Testis (tissue), 3 donors: Measurements from ENCODE around the gene PDGFRB. TPM values are rescaled to one million over a fixed set of nuclear protein-coding genes. Genes with fewer than 3 reads are reported as not detected.

ENCODE experiments used
- DNase-seq: peaks from one replicate; pipeline ENCODE4 v3.0.0-alpha.2; 2019
- H3K27ac ChIP-seq, 2 donors: fragments of 200-600 bp; sonication (generic); one replicate each; pipeline ENCODE4 v1.5.1; 2019
- H3K27me3 ChIP-seq: fragments of 200-600 bp; sonication (generic); one replicate; pipeline ENCODE4 v1.5.1; 2019
- H3K36me3 ChIP-seq: fragments of 200-600 bp; sonication (generic); one replicate; pipeline ENCODE4 v1.5.1; 2017; ENCODE audit warnings: low read depth; ENCODE audit errors: missing control alignments
- H3K4me1 ChIP-seq: fragments of 200-600 bp; sonication (generic); one replicate; pipeline ENCODE4 v1.5.1; 2019
- H3K4me3 ChIP-seq, 2 donors: fragments of 200-600 bp; sonication (generic); one replicate each; pipeline ENCODE4 v1.5.1; 2017 to 2019
- H3K9me3 ChIP-seq: fragments of 200-600 bp; sonication (generic); one replicate; pipeline ENCODE4 v1.5.1; 2017
- POLR2A ChIP-seq: fragments of 450-650 bp; IDR thresholded peaks from one replicate; pipeline ENCODE4 v1.6.1; 2017; ENCODE audit warnings: antibody characterized with exemption, mild to moderate bottlenecking, moderate library complexity
- WGBS, 2 donors: methylation state at CpG; one replicate each; pipeline ENCODE4 v1.1.5; 2018; 5-methylcytosine and 5-hydroxymethylcytosine counted together
- intact Hi-C: fragments of 100-400 bp; cut with DNase I; formaldehyde crosslinking; loops from one replicate; pipeline ENCODE4 v1.15.1; 2023; ENCODE audit warnings: low total_unique reads
- polyA plus RNA-seq: library from polyadenylated mRNA; stranded (reverse); fragments of 350-450 nt; fragmentation: Illumina TruSeq; extraction: RNeasy Lipid Tissue Mini Kit (QIAGEN cat#74804); gene quantifications from one replicate; pipeline ENCODE4 v1.2.3, GENCODE V29; 2014; ENCODE audit warnings: low read depth, low replicate concordance; ENCODE audit not compliant: insufficient read depth
- total RNA-seq, 2 donors: library from RNA; depleted of rRNA; stranded (reverse); fragments of >200 nt; gene quantifications; one replicate each; pipeline ENCODE4 v1.2.3, GENCODE V29; 2016
- TF ChIP-seq, protein P1 (sequence below), 3 experiments: fragments of 450-650 bp in 2 of 3; fragments of 200-600 bp in 1 of 3; sonication (generic) in 1 of 3; IDR thresholded peaks; one replicate each; pipeline ENCODE4 v1.5.1; 2016 to 2019; ENCODE audit warnings: antibody characterized with exemption in 3 of 3, mild to moderate bottlenecking in 2 of 3, moderate library complexity in 1 of 3

The PDGFRB gene
- total and polyA plus RNA-seq, 3 donors from 2014 or later: 61.6 to 87.0 (median 71.2) TPM

DNA sequence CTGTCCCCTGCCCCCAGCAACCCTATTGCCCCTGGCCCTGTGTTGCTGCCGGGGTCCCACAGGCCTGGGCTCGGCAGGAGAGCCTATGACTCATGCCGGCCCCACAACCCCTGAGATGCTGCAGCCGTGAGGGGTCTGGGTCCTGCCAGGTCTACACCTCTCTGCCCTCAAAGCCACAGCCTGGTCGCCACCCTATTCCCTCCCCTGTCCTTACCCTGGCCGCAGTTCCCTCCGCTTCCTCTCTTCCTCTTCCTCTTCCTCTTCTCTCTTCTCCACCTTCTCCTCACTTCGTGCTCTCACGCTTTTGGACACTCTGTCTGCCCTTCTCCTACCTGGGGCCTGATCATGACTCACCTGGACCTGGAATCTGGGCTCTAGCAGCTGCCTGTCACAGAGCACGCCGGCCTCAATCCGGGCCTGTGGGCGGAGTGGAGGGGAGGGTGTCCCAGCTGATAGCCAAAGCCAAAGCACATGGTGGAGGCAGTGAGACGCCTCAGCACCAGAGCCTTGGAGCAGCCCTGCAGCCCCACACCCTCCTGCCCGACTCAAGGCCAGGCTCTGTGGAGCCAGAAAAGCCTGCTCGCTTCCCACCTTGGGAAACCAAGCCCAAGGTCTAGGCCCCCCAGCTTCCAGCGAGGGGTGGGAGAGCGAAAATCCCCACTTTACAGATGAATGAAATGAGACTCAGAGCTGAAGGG is 42.4 kb downstream of the PDGFRB start:
- H3K4me3 ChIP-seq: no peak overlapping the region
- peaks cover 14% of the 10 kb centered on the region for H3K4me1 ChIP-seq
- DNase-seq: peak; percentile 42
- intact Hi-C loops: no loop called here
- no peak for TF ChIP-seq POLR2A
- TF ChIP-seq, protein P1, sequence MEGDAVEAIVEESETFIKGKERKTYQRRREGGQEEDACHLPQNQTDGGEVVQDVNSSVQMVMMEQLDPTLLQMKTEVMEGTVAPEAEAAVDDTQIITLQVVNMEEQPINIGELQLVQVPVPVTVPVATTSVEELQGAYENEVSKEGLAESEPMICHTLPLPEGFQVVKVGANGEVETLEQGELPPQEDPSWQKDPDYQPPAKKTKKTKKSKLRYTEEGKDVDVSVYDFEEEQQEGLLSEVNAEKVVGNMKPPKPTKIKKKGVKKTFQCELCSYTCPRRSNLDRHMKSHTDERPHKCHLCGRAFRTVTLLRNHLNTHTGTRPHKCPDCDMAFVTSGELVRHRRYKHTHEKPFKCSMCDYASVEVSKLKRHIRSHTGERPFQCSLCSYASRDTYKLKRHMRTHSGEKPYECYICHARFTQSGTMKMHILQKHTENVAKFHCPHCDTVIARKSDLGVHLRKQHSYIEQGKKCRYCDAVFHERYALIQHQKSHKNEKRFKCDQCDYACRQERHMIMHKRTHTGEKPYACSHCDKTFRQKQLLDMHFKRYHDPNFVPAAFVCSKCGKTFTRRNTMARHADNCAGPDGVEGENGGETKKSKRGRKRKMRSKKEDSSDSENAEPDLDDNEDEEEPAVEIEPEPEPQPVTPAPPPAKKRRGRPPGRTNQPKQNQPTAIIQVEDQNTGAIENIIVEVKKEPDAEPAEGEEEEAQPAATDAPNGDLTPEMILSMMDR (IDR thresholded peaks at IDR 0.05): no peak
- WGBS, 2 donors: 53 to 68% methylated on average over 13 to 18 of the region's 18 CpGs
- no peaks in the 10 kb centered on the region for H3K9me3 ChIP-seq
- no peaks in the 10 kb centered on the region for H3K36me3 ChIP-seq
- peak overlapping the region in 1 of 2 donors; percentile 74 for H3K27ac ChIP-seq
- H3K27me3 ChIP-seq: no peaks in the 10 kb centered on the region

DNA sequence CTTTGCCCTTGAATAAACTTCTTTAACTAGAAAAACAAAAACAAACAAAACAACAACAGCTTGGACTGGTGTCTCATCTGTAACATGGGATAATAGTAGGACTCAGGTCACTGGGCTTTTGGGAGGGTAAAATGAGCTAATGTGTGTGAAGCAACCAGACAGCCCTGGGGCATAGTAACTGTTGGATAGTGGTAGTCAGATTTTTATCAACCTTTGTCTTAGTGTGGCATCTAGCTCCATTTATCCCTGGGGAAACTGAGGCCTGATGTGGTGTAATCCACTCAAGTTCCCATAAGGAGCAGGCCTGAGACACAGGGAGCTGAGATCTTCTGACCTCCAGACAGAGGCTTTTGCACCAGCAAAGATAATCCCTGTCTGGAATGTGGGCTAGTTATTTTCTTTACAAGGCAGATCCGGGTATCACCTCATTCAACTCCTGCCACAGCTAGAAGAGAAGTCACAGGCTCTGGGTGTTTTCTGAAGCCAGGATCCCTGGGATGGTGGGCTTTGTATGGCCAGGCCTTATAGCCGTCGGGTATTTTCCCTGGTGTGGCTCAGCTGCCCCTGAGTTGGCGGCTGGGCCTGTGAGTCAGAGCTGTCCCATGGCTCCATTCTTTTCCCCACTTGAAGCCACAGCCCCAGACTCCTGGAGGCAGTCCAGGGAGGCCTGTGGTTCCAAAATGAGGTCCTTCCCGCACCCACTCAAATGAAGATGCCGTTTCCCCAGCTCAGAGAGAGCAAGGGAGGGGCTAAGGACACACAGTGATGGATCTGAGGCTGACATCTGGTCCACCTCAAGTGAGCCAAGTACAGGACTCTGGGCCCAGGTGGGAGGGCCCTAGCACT is 43.2 kb downstream of the PDGFRB start:
- H3K27me3 ChIP-seq: no peaks in the 10 kb centered on the region
- peak overlapping the region in 1 of 2 donors; percentile 74 for H3K27ac ChIP-seq
- H3K36me3 ChIP-seq: no peaks in the 10 kb centered on the region
- no peak overlapping the region for H3K4me3 ChIP-seq
- peak; percentile 58 for DNase-seq
- H3K9me3 ChIP-seq: no peaks in the 10 kb centered on the region
- TF ChIP-seq, protein P1 (IDR thresholded peaks at IDR 0.05): no peak
- no peak for TF ChIP-seq POLR2A
- WGBS, 2 donors: 45 to 55% methylated on average over 6 of the region's 6 CpGs
- H3K4me1 ChIP-seq: peaks cover 22% of the 10 kb centered on the region
- intact Hi-C loops: no loop called here

DNA sequence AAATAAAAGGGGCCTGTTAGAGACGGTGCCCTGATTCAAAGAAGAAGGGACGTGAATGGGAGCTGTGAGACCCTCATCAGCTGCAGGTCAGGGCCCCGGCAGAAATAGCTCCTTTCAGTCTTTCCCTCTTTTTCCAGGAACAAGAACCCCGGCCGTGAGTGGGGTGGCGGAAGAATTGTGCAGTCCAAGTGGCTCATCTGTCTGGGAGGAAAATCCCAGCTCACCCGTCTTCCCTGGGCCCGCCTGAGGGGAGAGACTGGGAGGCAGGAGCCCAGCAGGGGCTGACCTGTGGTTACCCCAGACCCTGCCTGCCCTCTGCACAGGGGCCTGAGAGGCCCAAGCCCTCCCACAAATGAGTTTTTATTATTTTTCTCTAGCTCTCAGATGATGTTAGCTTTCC is 44.5 kb downstream of the PDGFRB start:
- Histone ChIP-seq H3K4me1 (peaks cover 22% of the 10 kb centered on the region), H3K4me3 (no peak overlapping the region), H3K9me3 (no peaks in the 10 kb centered on the region), H3K36me3 (no peaks in the 10 kb centered on the region), H3K27ac (peak overlapping the region in 1 of 2 donors; percentile 23), H3K27me3 (no peaks in the 10 kb centered on the region)
- no peak for TF ChIP-seq POLR2A
- TF ChIP-seq, protein P1 (IDR thresholded peaks at IDR 0.05): no peak
- no peak for DNase-seq
- intact Hi-C loops: no loop called here
- 66 to 78% methylated on average over 8 of the region's 8 CpGs for WGBS, 2 donors

DNA sequence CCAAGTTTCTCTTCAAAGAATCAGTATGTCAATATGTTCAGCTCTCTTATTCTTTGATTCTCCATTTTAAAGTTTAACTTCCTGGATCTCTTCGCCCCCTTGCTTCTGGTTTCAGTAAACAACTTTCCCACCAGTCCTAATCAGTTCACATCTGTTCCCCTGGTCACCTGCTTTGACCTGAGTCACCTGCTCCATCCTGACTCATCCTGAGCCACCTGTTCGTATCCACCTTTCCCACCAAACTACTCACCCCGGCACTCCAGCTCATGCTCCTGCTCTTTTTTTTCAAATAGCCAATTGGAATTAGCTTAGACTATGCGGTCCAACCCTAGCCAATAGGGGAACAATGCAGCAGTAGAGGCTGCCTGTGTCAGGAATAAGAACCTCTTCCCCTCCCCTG is 45.7 kb downstream of the PDGFRB start:
- WGBS, 2 donors: 66 to 75% methylated on average over 4 of the region's 4 CpGs
- no peaks in the 10 kb centered on the region for H3K27me3 ChIP-seq
- no peak overlapping the region for H3K4me3 ChIP-seq
- intact Hi-C loops: no loop called here
- TF ChIP-seq, protein P1 (IDR thresholded peaks at IDR 0.05): no peak
- no peak for TF ChIP-seq POLR2A
- DNase-seq: no peak
- no peak overlapping the region for H3K27ac ChIP-seq
- H3K36me3 ChIP-seq: no peaks in the 10 kb centered on the region
- H3K4me1 ChIP-seq: peaks cover 22% of the 10 kb centered on the region
- no peaks in the 10 kb centered on the region for H3K9me3 ChIP-seq
